ENCODE measurements around the gene FFAR2.

The FFAR2 gene

DNA sequence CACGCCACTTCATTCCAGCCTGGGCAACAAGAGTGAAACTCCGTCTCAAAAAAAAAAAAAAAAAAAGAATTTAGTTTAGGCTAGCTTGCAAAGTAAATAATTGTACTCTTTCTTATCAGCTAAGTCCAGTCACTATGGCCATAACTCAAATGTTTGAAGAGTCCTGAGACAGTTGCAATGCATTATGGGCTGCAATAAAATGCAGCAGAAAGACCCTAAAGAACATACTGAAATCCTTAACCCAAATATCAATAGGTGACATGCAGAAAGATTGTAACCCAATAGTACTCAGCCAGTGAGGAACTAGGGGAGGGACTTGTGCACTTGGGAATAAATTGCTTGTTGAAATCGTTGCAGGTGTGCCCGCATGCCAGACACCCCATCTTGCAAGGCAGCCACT is 20.9 kb upstream of the FFAR2 start:
- DNase-seq, result no peak

DNA sequence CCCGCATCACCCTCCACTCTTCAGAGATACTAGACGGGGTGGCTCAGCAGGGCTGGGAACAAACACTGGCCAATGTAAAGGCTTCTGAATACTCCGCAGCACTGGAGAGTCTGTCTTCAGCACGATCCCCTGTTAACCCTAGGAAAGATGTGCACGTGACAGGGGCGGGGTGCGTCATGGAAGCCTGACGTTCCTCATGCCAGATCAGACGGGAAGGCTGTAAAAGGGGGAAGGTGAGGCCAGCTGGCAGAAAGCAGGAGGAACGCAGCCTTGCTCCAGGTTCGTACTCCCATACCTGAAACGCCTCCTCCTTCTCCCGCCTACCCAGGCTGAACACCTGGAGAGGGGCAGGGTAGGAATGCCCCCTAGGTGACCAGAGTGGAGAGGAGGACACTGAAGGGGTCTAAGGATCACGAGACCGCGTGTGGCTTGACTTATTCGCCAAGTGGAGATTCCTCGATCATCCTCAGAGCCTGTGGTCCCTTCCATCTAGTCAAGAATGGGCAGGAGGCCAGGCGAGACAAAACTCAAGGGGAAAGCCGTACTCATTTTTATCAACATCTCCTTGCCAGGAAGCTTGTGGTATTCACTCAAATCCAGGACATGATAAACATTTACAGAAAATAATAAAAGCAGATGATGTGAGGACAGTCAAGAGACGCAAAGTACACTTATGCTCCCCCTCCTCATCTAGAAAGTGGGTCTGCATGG is 18.2 kb upstream of the FFAR2 start:
- DNase-seq, result no peak

DNA sequence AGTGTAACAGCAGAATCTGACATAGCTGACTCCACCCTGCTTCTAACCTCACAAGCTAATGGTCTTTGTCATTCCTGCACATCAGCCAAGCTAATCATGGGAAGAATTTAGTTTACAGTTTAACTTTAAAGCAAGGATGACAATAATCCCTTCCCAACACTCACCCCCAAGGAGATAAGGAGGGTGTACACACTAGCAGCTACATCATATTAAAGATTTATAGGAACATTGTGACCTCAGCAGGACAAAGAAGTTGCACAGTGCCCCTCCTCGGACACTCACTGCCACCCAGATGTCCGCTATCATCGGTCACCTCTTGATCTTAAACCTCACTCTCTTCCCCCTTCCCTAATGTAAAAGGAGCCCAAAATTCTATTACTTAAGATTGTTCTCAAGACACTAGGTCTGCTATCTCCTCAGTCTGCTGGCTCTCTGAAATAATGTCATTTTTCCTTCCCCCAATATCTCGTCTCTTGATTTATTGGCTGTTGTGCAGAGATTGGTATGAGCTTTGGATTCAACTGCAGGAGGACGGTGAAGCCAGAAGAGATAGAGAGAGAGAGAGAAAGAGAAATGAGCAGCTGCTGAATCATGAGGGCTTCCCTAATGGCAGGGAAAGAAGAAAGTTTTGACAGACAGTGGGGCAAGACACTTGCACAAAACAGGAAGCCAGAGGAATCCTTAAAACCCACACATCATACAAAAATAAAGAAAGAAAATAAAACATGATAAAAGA is 17.5 kb upstream of the FFAR2 start:
- no peak for DNase-seq

DNA sequence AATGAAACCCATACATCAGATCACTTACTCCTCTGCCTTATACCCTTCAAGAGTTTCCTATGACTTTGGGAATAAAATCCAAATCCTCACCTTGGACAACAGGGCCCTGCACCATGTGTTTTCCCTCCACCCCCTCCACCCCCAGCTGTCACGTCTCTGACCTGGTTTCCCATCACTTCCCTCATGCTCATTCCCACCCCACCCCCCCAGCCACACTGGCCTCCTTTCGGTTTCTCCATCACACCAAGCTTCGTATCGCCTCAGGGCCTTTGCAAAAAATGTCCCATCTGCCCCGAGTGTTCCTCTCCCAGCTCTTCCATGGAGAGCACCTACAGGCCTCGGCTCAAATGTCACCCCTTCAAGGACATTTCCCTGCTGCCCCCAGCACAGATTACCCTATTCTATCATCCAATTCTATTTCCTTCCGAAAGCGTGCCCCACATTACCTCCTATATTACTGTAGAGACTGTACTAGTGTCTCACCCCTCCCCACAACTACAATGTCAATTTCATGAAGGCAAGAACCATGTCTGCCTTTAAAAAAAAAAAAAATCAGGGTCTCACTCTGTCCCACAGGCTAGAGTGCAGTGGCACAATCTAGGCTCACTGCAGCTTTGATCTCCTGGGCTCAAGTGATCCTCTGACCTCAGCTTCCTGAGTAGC is 16.8 kb upstream of the FFAR2 start:
- no peak for DNase-seq

DNA sequence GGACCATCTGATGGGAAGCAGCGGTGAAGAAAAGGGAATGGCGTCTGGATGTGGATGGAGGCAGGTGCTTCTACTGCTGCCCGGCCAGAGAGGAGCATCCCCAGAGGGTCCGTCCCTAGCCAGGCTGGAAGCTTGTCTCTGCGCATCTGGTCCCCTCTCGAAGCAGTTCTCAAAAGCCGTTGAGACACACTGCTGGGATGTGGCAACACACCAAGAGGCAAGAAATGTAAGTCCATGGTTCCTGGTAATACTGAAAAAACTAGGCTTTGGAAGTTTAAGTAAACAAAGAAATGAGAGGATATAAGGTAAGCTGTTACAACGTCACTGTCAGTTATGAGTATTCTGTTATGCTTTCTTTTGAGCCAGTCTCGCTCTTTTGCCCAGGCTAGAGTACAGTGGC is 15.1 kb upstream of the FFAR2 start:
- no peak for DNase-seq

DNA sequence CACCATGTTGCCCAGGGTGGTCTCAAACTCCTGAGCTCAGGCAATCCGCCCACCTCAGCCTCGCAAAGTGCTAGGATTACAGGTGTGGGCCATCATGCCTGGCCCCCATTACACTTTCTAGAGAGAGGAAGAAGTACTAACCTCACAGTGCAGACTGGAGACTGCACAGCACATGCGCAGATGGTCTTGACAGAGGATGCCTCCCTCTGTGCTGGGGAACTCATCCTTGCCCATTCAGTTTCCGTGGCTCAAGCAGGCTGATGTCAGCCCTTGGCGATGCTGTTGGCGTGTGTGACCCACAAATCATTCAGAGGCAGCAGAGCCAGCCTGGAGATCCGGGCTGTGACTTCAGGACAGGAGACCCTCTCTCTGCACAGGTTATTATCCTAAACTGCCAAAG is 14.6 kb upstream of the FFAR2 start:
- no peak for DNase-seq

DNA sequence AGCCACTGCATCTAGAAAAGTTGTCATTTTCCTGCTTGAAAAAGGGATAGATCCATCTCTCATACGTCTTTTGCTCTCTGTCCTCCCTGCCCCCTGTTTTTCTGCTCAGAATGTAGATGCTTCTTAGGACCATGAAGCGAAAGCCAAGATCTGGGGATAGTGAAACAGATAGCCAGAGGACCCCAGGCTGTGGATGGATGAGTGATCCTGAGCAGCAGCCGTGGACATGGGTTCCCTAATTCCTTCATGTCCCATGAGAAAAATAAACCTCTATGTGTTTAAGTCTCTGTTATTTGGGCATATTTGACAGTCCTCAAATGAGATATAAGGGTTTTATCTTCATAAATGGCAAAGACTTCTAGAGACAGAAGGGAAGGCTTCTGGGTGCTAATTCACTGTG is 12.2 kb upstream of the FFAR2 start:
- DNase-seq, result no peak

DNA sequence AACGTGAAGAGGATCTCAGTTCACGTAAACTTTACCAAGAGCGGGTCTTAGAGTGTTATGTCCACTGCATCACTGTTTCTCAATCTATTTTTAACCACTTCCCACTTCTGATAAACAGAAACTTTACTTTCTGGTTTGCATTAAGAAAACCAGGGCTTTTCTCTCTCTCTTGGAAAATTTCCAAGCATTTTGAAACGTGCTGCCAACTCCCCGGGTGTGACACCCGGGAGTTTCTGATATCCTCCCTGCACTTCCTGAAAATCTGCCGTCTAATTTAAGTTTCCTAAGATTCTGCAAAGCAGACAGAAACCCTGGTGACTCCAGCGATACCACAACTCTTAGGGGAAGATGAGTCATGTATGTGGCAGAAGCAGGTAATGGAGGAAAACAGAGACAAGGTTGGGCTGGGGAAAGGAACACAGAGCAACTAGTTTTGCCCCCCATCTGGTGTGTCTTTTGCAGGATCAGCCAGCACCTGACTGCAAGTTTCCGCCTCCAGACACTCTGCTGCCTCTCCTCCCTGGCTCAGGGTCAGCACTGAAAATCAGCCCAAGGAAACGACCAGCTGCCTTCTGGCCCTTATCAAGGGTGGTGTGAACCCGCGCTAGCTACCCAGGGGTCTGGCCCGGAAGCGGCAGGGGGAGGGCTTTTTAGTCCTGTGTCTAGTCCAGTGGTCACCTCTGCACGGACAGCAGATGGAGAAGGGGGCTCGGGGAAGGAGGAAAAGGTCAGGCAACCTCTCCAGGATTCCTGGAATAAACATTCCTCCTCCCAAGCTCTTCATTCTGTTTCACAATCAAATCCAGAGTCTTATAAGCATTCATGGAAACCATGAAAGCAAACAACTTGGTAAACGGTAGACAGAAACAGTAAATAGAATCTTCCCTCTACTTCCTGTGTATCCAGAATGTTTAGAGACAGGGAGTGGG is 11.3 kb upstream of the FFAR2 start:
- DNase-seq, result peak; percentile 11

DNA sequence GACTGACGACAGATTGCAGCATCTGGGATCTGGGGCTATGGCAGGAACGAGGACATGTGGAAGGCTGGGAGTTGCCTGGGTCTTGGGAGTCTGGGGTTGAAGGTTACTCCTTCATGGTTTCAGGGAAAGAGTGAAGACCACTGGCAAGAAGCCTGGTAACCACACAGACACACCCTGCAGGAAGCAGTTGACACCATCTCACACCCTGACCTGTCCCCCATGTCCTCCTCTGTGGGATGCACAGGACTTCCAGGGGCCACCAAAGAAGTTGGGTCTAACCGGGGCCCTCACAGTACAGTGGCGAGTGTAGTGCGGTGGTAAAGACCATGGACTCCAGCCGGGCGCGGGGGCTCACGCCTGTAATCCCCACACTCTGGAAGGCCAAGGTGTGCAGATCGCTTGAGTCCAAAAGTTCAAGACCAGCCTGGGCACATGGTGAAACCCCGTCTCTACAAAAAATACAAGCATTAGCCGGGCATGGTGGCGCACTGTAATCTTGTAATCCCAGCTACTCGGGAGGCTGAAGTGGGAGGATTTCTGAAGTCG is 10.6 kb upstream of the FFAR2 start:
- DNase-seq, result no peak

DNA sequence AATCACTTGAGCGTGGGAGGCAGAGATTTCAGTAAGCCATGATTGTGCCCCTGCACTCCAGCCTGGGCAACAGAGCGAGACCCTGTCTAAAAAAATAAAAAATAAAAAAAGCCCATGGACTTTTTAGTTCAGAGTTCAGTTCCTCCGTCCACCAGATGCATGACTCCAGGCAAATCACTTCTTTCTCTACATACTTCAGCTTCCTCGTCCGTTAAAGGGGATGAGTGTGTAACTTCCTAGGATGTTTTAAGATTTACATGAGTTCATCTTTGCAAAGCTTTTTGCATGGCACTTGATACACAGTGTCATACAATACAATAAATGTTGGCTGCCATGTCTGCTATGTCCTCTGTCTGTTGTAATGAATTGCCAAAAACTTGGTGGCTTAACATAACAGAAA is 10.0 kb upstream of the FFAR2 start:
- DNase-seq, result no peak

DNA sequence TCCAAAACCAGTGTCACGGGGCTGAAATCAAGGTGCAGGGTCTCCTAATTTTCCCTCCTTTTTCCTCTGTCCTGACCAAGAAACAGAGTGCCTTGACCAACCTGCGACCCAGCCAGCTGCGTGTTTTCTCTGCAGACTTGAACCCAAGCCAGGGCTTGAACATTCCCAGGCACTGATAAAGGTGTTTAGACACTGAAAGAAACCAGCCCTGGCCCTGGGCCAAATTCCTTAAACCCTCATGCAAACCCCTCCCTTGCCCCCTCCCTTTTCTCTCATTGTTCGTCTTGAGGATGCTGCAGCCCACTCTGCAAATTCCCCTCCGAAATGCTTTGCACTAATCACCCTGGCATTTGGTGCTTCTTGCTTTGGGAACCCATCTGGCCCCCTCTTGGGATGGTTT is 9.5 kb upstream of the FFAR2 start:
- no peak for DNase-seq

DNA sequence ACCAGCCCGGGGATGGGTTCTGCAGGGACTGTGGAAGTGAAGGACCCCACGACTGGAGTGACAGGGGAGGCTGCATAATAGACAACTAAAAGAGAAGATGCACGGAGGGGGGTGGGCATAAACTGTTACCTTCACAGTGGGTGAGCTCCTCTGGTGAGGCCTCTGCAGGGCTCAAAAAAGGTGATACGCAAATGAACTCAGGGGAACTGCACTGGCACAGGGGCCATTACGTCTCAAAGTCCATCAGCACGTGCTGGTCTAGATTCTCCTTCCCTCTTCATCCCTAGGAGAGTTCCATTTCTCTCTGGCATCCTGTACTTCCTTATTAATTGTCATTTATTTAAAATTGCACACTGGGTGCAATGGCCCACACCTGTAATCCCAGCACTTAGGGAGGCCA is 8.1 kb upstream of the FFAR2 start:
- DNase-seq, result no peak

DNA sequence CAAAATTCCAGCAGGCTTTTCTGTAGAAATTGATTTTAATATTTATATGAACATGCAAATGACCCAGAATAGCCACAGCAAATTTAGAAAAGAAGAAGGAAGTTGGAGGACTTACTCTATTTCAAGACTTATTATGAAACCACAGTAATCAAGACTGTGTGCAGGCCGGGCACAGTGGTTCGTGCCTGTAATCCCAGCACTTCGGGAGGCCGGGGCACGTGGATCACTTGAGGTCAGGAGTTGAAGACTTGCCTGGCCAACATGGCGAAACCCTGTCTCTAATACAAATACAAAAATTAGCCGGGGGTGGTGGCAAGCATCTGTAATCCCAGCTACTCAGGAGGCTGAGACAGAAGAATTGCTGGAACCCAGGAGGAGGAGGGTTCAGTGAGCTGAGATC is 6.0 kb upstream of the FFAR2 start:
- DNase-seq, result no peak

DNA sequence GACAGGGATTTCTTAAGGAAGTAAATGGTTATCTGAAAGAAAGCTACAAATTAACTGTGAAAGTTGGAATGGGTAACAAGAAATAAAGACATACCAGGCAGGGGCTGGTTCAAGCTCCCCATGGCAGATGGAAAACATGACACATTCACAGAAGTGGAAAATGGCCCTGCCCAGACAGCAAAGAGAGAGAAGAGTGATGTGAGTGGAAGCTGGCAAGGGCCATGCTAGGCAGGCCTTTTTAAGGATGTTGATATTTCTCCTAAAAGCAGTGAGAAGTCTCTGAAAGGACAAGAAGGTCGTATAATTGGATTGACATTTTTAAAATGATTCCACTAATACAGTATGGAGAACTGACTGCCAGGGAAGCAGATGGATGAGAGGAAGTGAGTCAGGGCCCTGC is 3.3 kb upstream of the FFAR2 start:
- DNase-seq, result no peak

DNA sequence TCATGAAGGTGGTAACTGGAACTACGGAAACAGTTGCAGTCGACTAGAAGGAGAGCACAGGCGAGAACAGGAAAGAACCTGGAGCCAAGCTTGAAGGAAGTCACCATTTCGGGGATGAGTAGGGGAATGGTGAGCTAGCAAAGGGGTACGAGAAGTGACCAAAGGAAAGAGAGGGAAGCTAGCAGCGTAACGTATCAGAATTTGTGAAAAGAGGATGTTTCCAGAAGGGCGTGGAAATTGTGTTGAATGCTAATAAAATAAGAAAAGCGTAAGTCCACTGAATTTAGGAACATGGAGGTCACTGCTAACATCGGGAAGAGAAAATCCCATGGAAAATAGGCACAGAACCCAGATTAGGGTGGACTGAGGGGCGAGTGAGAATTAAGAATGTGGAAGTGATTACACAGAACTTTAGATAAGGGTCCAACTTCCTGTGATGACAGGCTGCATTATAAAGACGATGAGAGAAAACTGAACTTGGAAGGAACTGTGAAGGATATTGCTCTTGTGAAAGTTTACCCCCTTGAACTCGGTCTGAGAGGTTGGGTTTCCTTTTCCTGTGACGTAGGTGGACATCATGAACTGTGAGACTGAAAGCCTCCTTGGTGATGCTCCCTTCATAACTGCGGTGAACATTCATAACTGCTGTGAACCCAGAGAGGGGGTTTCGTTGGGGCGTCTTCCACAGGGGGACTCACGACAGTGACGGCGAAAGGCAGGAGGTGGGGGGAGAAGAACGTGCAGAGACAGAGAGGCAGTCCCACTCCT is 2.0 kb upstream of the FFAR2 start:
- no peak for DNase-seq

DNA sequence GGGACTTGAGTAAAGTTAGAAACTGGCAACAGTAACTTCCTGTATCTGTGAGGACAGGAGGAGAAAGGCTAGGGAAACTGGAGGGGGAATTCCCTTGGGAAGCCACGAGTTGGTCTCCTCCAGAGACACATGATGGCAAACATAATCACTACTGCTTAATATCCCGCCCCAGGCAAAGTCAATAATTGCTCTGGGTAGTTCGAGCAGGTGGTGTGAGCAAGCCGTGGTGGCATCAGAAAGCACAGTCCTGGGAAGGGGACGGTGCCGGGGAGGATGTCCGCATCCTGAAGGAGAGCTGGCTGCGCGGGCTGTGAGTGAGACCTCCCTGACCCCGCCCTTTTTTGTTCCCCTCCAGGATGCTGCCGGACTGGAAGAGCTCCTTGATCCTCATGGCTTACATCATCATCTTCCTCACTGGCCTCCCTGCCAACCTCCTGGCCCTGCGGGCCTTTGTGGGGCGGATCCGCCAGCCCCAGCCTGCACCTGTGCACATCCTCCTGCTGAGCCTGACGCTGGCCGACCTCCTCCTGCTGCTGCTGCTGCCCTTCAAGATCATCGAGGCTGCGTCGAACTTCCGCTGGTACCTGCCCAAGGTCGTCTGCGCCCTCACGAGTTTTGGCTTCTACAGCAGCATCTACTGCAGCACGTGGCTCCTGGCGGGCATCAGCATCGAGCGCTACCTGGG is 1.4 kb downstream of the FFAR2 start:
- no peak for DNase-seq

DNA sequence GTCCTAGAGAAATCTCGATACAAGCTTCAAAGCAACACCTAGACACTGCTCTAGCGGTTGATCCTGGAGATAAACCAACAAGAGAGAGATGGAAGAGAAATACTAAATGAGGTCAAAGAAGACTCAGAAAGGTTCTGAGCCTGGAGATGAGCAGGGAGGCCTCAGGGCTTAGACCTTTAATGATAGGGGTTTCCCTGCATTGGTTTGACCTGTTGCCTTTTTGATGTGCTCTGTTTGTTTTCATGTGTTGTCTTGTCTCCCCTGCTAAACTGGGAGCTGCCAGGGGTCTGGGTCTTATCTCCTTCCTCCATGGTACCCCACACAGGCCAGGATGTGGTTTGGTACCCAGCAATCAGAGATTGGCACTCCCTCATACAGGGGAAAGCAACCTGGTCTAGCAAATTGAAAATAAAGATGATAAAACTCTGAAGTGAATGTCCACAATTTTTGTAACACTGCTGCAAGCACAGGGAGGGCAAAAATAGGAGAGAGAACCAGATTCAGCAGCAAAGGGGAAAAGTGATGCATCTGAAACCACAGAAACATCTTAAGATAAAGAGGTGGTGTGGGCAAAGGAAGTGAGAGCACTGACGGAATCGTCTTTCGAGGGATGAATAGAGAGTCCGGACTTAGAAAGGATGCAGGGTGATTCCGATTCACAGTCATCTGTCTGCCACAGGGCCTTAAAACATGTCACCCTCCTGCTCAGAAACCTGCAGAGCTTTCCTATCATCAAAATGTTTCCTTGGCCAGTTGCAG is 3.5 kb downstream of the FFAR2 start:
- DNase-seq, result no peak

DNA sequence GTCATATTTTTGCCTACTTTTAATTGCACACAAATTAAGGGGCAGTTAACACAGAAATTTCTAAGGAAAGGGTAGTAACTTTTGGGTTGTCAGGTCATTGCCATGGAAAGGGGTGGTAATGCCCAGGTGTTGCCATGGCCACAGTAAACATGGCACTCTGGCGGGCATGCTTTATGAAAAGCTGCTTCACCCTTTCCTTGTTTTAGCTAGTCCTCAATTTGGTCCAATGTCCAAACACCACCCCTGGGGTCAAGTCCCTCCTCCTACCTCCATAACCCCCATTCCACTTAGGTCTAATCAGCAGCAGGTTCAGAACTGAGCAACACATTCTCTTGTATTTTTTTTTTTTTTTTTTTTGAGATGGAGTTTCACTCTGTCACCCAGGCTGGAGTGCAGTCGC is 6.6 kb downstream of the FFAR2 start:
- no peak for DNase-seq

DNA sequence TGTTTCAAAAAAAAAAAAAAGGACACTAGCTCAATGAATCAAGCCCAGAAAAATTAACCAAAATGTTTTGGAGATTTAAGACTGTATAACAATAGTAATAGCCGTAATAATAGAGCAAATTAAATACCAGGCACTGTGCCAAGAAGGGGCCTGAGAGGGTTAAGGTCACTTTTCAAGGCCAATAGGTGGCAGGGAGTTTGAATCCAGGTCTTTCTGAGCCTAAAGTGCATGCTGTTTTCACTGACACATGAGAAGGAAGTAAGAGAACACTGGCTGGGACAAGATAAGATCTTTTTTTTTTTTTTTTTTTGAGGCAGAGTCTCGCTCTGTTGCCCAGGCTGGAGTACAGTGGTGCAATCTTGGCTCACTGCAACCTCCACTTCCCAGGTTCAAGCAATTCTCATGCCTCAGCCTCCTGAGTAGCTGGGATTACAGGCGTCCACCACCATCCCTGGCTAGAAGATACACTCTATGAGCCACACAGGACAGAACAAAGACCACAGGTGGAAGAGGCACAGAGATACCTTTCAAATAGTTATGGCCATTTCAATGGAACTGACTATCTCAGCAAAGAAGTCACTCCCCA is 7.7 kb downstream of the FFAR2 start:
- DNase-seq, result no peak

DNA sequence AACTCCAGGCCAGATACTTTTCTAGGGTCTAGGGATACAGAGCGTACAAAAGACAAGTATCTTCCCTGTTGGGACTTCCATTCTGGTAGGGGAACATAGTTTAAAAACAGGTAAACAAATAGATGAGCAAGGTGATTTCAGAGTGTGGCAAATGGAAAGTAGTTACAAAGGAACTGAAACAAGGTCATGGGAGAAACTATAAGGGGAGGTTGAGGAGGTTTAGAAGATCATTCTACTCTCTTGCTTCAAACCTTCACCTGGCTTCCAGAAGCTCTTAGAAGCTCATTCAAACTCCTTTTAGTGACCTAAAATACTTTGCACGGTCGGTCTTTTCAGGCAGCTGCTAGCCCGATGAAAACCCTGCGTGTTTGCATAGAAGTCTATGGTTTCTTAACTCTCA is 9.1 kb downstream of the FFAR2 start:
- no peak for DNase-seq

Data from fibroblast of upper back skin (primary cell).